Measurements from ENCODE around the gene LRP1. TPM values are rescaled to one million over a fixed set of nuclear protein-coding genes. Genes with fewer than 3 reads are reported as not detected.

LRP1 gene
- total and polyA plus RNA-seq, 2 of the 13 experiments (the other 11 are each of a cell fraction or from before 2014, with no cell fraction given): 14.7 to 30.8 TPM

- no peaks in the 10 kb centered on the region for H3K79me2 ChIP-seq (ENCODE audit: insufficient read depth, low read length)
- FAIRE-seq (no peak), DNase-seq (ENCODE audit: low spot score) (no peak), ATAC-seq (no peak)
- intact Hi-C loops (cut with micrococcal nuclease; ENCODE audit: unreplicated experiment) (no loop called here), in situ Hi-C loops (cut with HindIII; ENCODE audit: extremely low pct_ligation_motif_present, low pct_unique_long_range_greater_than_20kb) (no loop called here)
- peaks cover 53% of the 10 kb centered on the region for H3K4me1 ChIP-seq (ENCODE audit: insufficient read depth, low read length)
- H2AFZ ChIP-seq (ENCODE audit: low read length): no peak overlapping the region
- no TSS peak for BruUV-seq (replicated peaks)
- H3K27me3 ChIP-seq (ENCODE audit: control insufficient read depth in 1 of 2, insufficient read depth in 2 of 2, low read length in 2 of 2): peaks cover 20 to 83% of the 10 kb centered on the region in 2 experiments; a peak in 4 of 5 replicates
- no peak for TF ChIP-seq ZNF614 (CRISPR knock-in tag; IDR thresholded peaks at IDR 0.05; ENCODE audit: borderline replicate concordance)
- TF ChIP-seq U2AF2 (IDR thresholded peaks at IDR 0.05; ENCODE audit: low read depth, low read length): no peak
- TF ChIP-seq ARNT2 (CRISPR knock-in tag; IDR thresholded peaks at IDR 0.05; ENCODE audit: low read depth): no peak
- no peak for TF ChIP-seq POGZ (CRISPR knock-in tag; IDR thresholded peaks at IDR 0.05)
- TF ChIP-seq ZNF142 (CRISPR knock-in tag; IDR thresholded peaks at IDR 0.05): no peak
- no peak for TF ChIP-seq ZNF160 (CRISPR knock-in tag; IDR thresholded peaks at IDR 0.05)
- TF ChIP-seq TOPORS (CRISPR knock-in tag; IDR thresholded peaks at IDR 0.05): no peak
- TF ChIP-seq TP53 (CRISPR knock-in tag; conservative IDR thresholded peaks at IDR 0.05): no peak
- no peak for TF ChIP-seq ZFAT (CRISPR knock-in tag; conservative IDR thresholded peaks at IDR 0.05)
- TF ChIP-seq TFE3 (CRISPR knock-in tag; IDR thresholded peaks at IDR 0.05): no peak
- H3K4me3 ChIP-seq (replicated peaks in 1 of 3; ENCODE audit: insufficient read depth in 1 of 3, low read depth in 2 of 3, low read length in 3 of 3): no peak overlapping the region
- no peaks in the 10 kb centered on the region for H3K36me3 ChIP-seq (replicated peaks in 1 of 2; ENCODE audit: control insufficient read depth in 1 of 2, insufficient read depth in 2 of 2, low read length in 2 of 2)
- H4K20me1 ChIP-seq (ENCODE audit: insufficient read depth, low read length): no peaks in the 10 kb centered on the region
- WGBS (ENCODE audit: low lambda C conversion rate): 23% methylated on average over 10 of the region's 24 CpGs
- no peak overlapping the region for H3K27ac ChIP-seq (ENCODE audit: extremely low read length, insufficient read depth, low read length)
- H3K9ac ChIP-seq (ENCODE audit: insufficient read depth, low read depth, low read length): no peak overlapping the region
- POLR2A ChIA-PET: interaction anchor here (1.6 kb wide), 1 partner anchor 9 kb away, joined by 6 read pairs; the partner anchor contains the start of gene SHMT2
- CTCF ChIA-PET (ENCODE audit: low intra/inter-chr PET ratio, low total read pairs): no interaction called here
- no peak overlapping the region for H3K4me2 ChIP-seq (ENCODE audit: low read depth, low read length)
- no peaks in the 10 kb centered on the region for H3K9me3 ChIP-seq (ENCODE audit: low read length)
Measured at GRCh38 chr12:57221169-57221917, 93.1 kb downstream of the LRP1 start.

Data from HepG2 (cell line).